ENCODE measurements around the gene MARCOL.

Gene MARCOL, protein sequence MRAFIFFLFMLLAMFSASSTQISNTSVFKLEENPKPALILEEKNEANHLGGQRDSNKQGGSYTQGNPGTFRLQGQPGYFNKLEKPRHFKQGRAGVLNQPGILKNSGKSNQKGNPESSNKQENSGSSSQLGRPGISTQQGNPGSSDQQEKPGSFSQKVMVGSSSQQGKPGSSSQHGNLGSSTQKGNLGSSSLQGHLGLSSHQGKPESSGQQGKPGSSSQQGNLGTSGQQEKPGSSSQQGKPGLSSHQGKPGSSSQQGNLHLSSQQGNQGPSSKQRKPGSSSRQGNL

DNA sequence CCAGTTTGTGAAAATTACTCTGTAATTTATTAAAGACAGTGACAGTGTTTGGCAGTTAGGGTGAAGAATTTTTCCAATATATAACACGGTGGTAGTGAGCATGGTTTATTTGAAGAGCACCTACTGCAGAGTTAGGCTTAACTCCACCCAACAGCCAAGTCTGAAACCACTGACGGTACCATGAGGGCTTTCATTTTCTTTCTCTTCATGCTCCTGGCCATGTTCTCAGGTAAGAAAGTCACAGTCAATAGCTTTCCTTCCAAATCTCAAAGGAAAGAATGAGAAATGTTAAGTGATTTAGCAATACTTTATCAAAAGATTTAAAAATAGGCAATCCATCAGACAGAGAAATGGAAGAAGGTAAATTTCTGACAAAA, at the start of gene MARCOL:
Gene MARCOL (plus strand): TSS at position 108 of the 377 bp plus-strand sequence. CDS start 73 bp downstream, at position 181.
- TF ChIP-seq, protein P1, sequence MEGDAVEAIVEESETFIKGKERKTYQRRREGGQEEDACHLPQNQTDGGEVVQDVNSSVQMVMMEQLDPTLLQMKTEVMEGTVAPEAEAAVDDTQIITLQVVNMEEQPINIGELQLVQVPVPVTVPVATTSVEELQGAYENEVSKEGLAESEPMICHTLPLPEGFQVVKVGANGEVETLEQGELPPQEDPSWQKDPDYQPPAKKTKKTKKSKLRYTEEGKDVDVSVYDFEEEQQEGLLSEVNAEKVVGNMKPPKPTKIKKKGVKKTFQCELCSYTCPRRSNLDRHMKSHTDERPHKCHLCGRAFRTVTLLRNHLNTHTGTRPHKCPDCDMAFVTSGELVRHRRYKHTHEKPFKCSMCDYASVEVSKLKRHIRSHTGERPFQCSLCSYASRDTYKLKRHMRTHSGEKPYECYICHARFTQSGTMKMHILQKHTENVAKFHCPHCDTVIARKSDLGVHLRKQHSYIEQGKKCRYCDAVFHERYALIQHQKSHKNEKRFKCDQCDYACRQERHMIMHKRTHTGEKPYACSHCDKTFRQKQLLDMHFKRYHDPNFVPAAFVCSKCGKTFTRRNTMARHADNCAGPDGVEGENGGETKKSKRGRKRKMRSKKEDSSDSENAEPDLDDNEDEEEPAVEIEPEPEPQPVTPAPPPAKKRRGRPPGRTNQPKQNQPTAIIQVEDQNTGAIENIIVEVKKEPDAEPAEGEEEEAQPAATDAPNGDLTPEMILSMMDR (IDR thresholded peaks at IDR 0.05) = no peak
- no peak for DNase-seq (ENCODE audit: low spot score)
- Histone ChIP-seq H3K4me3 (no peak within 1 kb of the TSS), H3K27ac (no peak within 1 kb of the TSS)

DNA sequence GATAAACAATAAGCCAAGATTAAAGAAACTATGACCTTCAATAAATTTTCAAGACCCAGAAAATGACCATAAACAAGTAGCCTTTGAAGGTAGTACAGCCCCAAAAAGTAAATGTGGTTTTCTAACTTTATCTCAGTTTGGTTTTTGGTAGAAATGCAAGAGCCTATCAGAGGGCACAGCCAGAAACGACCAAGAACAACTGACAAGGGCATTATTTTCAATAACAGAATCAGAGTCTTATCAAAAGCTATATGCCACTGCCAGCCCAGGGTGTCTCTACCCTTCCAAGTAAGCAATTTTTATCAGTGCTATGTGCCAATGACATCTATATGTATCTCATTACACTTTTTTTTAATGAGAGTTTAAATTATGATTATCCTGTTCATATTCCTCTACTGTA, 47.3 kb upstream of the MARCOL start:
- no peak overlapping the region for H3K4me3 ChIP-seq
- TF ChIP-seq, protein P1 (IDR thresholded peaks at IDR 0.05) = no peak
- no peak for DNase-seq (ENCODE audit: low spot score)
- no peak overlapping the region for H3K27ac ChIP-seq

DNA sequence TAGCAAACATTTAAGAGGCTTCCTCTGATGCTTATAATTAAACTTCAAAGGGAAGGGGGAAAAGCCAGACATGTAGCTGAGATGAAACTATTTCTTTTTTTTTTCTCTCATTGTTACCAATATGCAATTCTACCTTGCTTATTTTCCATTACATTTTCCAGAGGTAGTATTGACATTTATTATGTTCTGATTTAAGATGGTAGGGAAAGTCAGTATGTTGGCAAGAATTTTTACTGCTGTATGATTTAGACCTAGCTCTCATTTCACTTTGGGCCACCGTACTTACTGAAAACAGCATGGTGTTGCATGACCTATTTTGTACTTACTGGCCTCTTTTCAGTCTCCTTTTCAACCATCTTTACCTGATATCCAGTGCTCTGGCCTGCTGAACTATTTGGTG, 45.1 kb upstream of the MARCOL start:
- no peak overlapping the region for H3K27ac ChIP-seq
- no peak for DNase-seq (ENCODE audit: low spot score)
- no peak overlapping the region for H3K4me3 ChIP-seq
- TF ChIP-seq, protein P1 (IDR thresholded peaks at IDR 0.05) = no peak

DNA sequence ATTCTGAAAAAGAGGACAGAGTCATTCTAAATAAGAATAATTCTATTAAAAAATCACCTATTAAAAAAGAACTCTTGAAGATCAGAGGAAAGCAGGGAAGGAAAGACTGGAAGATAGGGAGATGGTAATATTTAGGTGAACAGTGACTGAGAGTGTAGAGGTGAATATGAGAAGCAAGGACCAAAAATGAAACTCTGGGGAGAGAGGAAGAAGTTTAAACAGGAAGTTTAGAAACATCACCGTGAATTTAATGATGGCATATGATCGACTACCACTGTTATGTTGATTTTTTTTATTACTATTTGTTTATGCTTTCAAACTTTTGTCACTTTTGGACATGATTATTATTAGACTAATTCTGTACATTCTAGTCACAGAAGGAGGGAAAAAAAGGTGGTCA, 37.2 kb upstream of the MARCOL start:
- TF ChIP-seq, protein P1 (IDR thresholded peaks at IDR 0.05) = no peak
- no peak for DNase-seq (ENCODE audit: low spot score)
- no peak overlapping the region for H3K4me3 ChIP-seq
- no peak overlapping the region for H3K27ac ChIP-seq

DNA sequence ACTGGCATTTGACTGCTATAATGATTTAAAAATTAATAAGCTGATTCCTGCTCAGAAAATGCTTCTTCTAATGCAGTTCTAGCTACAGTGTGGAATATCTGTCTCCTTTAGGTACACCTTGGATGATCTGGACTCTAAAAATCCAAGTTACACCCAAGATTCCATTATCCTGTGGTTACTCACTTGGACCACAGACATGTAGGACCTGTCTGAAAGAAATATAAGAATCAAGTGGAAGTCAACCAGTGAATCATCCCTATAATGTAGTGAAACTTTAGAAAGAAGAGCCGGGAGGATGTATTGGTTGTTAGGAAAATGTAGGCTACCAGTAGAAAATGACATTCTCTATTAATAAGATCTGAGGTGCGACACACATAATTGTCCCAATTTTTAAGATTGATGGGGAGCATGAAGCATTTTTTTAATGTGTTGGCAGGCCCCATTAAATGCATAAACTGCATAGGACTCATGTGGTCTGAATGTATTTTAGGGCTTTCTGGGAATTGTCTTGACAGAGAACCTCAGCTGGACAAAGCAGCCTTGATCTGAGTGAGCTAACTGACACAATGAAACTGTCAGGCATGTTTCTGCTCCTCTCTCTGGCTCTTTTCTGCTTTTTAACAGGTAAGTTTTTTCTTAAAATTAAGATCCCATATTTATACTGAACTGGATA, 35.7 kb upstream of the MARCOL start, which contains the start of gene SPINK6:
Gene SPINK6 (plus strand): TSS at position 512 of the 673 bp plus-strand sequence. CDS start 55 bp downstream, at position 567.
- TF ChIP-seq, protein P1 (IDR thresholded peaks at IDR 0.05) = no peak
- no peak for DNase-seq (ENCODE audit: low spot score)
- no peak within 1 kb of the TSS for H3K27ac ChIP-seq
- no peak within 1 kb of the TSS for H3K4me3 ChIP-seq

DNA sequence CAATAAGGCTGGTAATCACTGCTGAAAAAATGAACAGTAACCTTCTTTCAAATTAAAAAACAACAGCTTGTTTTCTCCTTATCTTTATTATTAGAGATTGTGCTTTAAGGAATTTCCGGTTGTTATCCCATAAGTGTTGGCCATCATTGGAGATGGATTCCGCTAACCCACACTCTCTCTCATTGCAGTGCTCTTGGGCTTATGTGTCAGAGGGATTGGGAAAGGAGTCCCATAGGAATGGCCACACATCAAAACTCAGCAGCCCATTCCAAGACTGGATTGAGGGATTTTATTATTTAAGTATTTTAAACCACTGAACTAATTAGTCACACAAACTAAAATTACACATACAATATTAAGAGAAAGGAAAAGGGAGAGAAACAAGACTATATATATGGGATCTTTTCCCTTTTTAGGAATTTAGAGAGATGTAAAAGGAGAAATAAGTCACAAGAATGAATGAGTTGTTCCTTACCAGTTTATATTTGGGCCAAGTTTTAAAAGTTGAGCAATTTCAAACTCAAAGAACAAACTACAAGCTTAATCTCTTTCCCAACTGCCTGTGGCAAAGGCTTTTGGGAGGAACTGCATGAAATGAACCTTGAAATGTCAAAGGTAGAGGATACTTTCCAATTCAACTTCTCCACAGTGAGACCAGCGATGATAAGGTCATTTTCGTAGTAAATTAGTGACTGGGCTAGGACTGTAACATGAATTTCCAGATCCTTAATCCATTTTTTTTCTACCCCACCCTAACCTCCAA, 33.1 kb upstream of the MARCOL start:
- DNase-seq (ENCODE audit: low spot score) = no peak
- Histone ChIP-seq H3K4me3 (no peak overlapping the region), H3K27ac (peak overlapping the region in 1 of 2 donors; percentile 45)
- TF ChIP-seq, protein P1 (IDR thresholded peaks at IDR 0.05) = no peak
